SK-N-SH treated with all-trans-retinoic acid at 6 μM for 48 hours (cell line): ENCODE data around the gene KLHL6.

Source experiments
- ATAC-seq: fragments of 200-7000 bp; cut with Tn5 transposase; 3 replicates; pipeline ENCODE4 v1.9.1; 2020; ENCODE audit warnings: mild to moderate bottlenecking, moderate library complexity
- ARNTL ChIP-seq: fragments of 450-650 bp; formaldehyde crosslinking; IDR thresholded peaks from 2 replicates; pipeline ENCODE4 v1.5.0; 2020; ENCODE audit warnings: low read depth, mild to moderate bottlenecking, moderate library complexity, borderline replicate concordance
- BACH2 ChIP-seq: fragments of 250-450 bp; sonication (Bioruptor Pico); IDR thresholded peaks from 2 replicates; pipeline ENCODE4 v1.9.0; 2021; ENCODE audit warnings: mild to moderate bottlenecking, borderline replicate concordance
- CREB5 ChIP-seq: fragments of 250-450 bp; sonication (Bioruptor Pico); IDR thresholded peaks from 2 replicates; pipeline ENCODE4 v1.5.1; 2020; ENCODE audit warnings: low read depth, mild to moderate bottlenecking, moderate library complexity
- CSDC2 ChIP-seq: fragments of 250-450 bp; sonication (Bioruptor Pico); IDR thresholded peaks from 2 replicates; pipeline ENCODE4 v1.5.0; 2020; ENCODE audit warnings: mild to moderate bottlenecking, moderate library complexity
- CSRNP3 ChIP-seq: fragments of 250-450 bp; sonication (Bioruptor Pico); IDR thresholded peaks from 2 replicates; pipeline ENCODE4 v1.5.1; 2021; ENCODE audit warnings: mild to moderate bottlenecking, moderate library complexity
- ESRRG ChIP-seq: fragments of 250-450 bp; sonication (Bioruptor Pico); IDR thresholded peaks from 2 replicates; pipeline ENCODE4 v1.6.1; 2021; ENCODE audit warnings: mild to moderate bottlenecking
- GLIS3 ChIP-seq: fragments of 250-450 bp; sonication (Bioruptor Pico); IDR thresholded peaks from 2 replicates; pipeline ENCODE4 v1.5.0; 2020; ENCODE audit warnings: mild to moderate bottlenecking, moderate library complexity
- ISL1 ChIP-seq: fragments of 250-450 bp; sonication (Bioruptor Pico); IDR thresholded peaks from 2 replicates; pipeline ENCODE4 v2.1.2; 2022; ENCODE audit warnings: mild to moderate bottlenecking, moderate library complexity
- OSR1 ChIP-seq: fragments of 250-450 bp; sonication (Bioruptor Pico); IDR thresholded peaks from 2 replicates; pipeline ENCODE4 v1.8.0; 2022; ENCODE audit warnings: moderate library complexity, mild to moderate bottlenecking, inconsistent platforms
- PATZ1 ChIP-seq: fragments of 250-450 bp; sonication (Bioruptor Pico); IDR thresholded peaks from 2 replicates; pipeline ENCODE4 v1.8.0; 2020; ENCODE audit warnings: mild to moderate bottlenecking, moderate library complexity, borderline replicate concordance
- POU6F1 ChIP-seq: fragments of 250-450 bp; sonication (Bioruptor Pico); IDR thresholded peaks from 2 replicates; pipeline ENCODE4 v1.8.0; 2021; ENCODE audit warnings: low read depth, mild to moderate bottlenecking, moderate library complexity, borderline replicate concordance
- PPARA ChIP-seq: fragments of 250-450 bp; sonication (Bioruptor Pico); IDR thresholded peaks from 2 replicates; pipeline ENCODE4 v1.5.0; 2020; ENCODE audit warnings: mild to moderate bottlenecking, borderline replicate concordance
- RARB ChIP-seq: fragments of 250-450 bp; sonication (Bioruptor Pico); IDR thresholded peaks from 2 replicates; pipeline ENCODE4 v1.8.0; 2021; ENCODE audit warnings: mild to moderate bottlenecking, moderate library complexity
- SNAI2 ChIP-seq: fragments of 250-450 bp; sonication (Bioruptor Pico); IDR thresholded peaks from 2 replicates; pipeline ENCODE4 v1.5.0; 2020; ENCODE audit warnings: mild to moderate bottlenecking, moderate library complexity
- TCF4 ChIP-seq: fragments of 250-450 bp; sonication (Bioruptor Pico); IDR thresholded peaks from 2 replicates; pipeline ENCODE4 v1.8.0; 2021; ENCODE audit warnings: mild to moderate bottlenecking, moderate library complexity, borderline replicate concordance
- TSHZ2 ChIP-seq: fragments of 250-450 bp; sonication (Bioruptor Pico); IDR thresholded peaks from 2 replicates; pipeline ENCODE4 v1.5.0; 2020; ENCODE audit warnings: mild to moderate bottlenecking, moderate library complexity
- ZFP3 ChIP-seq: fragments of 250-450 bp; sonication (Bioruptor Pico); IDR thresholded peaks from 2 replicates; pipeline ENCODE4 v1.5.0; 2020; ENCODE audit warnings: mild to moderate bottlenecking, moderate library complexity
- ZFP30 ChIP-seq: fragments of 450-650 bp; formaldehyde crosslinking; IDR thresholded peaks from 2 replicates; pipeline ENCODE4 v1.5.0; 2022; ENCODE audit warnings: mild to moderate bottlenecking, moderate library complexity
- ZNF565 ChIP-seq: fragments of 450-650 bp; formaldehyde crosslinking; conservative IDR thresholded peaks from 2 replicates; pipeline ENCODE4 v1.5.0; 2020; ENCODE audit warnings: low read depth, mild to moderate bottlenecking, moderate library complexity
- ZNF70 ChIP-seq: fragments of 450-650 bp; formaldehyde crosslinking; IDR thresholded peaks from 2 replicates; pipeline ENCODE4 v1.5.0; 2020; ENCODE audit warnings: mild to moderate bottlenecking, moderate library complexity
- ZNF8 ChIP-seq: fragments of 450-650 bp; formaldehyde crosslinking; IDR thresholded peaks from 2 replicates; pipeline ENCODE4 v1.5.0; 2020; ENCODE audit warnings: mild to moderate bottlenecking, moderate library complexity

KLHL6 gene

GRCh38 chr3:183464480-183464879 lies 91.0 kb downstream of the KLHL6 start:
- ATAC-seq, result no peak
- TF ChIP-seq TCF4 (CRISPR knock-in tag) (no peak), CSDC2 (no peak), ZNF565 (CRISPR knock-in tag) (no peak), CREB5 (CRISPR knock-in tag) (no peak), POU6F1 (CRISPR knock-in tag) (no peak), ZFP3 (CRISPR knock-in tag) (no peak), PATZ1 (no peak), CSRNP3 (no peak), GLIS3 (CRISPR knock-in tag) (no peak), RARB (CRISPR knock-in tag) (no peak), ZNF70 (CRISPR knock-in tag) (no peak), SNAI2 (CRISPR knock-in tag) (no peak), ZFP30 (CRISPR knock-in tag) (no peak)

GRCh38 chr3:183460081-183461055 lies 95.1 kb downstream of the KLHL6 start:
- no peak for ATAC-seq
- no peak for TF ChIP-seq PATZ1
- TF ChIP-seq ARNTL (CRISPR knock-in tag), result no peak
- no peak for TF ChIP-seq OSR1 (CRISPR knock-in tag)
- no peak for TF ChIP-seq SNAI2 (CRISPR knock-in tag)
- TF ChIP-seq PPARA (CRISPR knock-in tag), result no peak
- no peak for TF ChIP-seq ZFP3 (CRISPR knock-in tag)
- no peak for TF ChIP-seq POU6F1 (CRISPR knock-in tag)
- no peak for TF ChIP-seq ZNF8 (CRISPR knock-in tag)
- no peak for TF ChIP-seq ISL1
- TF ChIP-seq TSHZ2, result no peak
- no peak for TF ChIP-seq ESRRG (CRISPR knock-in tag)
- TF ChIP-seq CSRNP3, result no peak
- TF ChIP-seq RARB (CRISPR knock-in tag), result no peak
- TF ChIP-seq ZNF70 (CRISPR knock-in tag), result no peak
- TF ChIP-seq BACH2, result no peak
- no peak for TF ChIP-seq ZNF565 (CRISPR knock-in tag)
- no peak for TF ChIP-seq ZFP30 (CRISPR knock-in tag)
